ENCODE results near the gene LETMD1. TPM values are rescaled to one million over a fixed set of nuclear protein-coding genes. Genes with fewer than 3 reads are reported as not detected.

LETMD1 gene, protein sequence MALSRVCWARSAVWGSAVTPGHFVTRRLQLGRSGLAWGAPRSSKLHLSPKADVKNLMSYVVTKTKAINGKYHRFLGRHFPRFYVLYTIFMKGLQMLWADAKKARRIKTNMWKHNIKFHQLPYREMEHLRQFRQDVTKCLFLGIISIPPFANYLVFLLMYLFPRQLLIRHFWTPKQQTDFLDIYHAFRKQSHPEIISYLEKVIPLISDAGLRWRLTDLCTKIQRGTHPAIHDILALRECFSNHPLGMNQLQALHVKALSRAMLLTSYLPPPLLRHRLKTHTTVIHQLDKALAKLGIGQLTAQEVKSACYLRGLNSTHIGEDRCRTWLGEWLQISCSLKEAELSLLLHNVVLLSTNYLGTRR
- total RNA-seq (2022; extraction: Qiagen RNA extraction): 20.1 to 25.9 TPM (median 23.9 TPM) in 5 replicates

DNA sequence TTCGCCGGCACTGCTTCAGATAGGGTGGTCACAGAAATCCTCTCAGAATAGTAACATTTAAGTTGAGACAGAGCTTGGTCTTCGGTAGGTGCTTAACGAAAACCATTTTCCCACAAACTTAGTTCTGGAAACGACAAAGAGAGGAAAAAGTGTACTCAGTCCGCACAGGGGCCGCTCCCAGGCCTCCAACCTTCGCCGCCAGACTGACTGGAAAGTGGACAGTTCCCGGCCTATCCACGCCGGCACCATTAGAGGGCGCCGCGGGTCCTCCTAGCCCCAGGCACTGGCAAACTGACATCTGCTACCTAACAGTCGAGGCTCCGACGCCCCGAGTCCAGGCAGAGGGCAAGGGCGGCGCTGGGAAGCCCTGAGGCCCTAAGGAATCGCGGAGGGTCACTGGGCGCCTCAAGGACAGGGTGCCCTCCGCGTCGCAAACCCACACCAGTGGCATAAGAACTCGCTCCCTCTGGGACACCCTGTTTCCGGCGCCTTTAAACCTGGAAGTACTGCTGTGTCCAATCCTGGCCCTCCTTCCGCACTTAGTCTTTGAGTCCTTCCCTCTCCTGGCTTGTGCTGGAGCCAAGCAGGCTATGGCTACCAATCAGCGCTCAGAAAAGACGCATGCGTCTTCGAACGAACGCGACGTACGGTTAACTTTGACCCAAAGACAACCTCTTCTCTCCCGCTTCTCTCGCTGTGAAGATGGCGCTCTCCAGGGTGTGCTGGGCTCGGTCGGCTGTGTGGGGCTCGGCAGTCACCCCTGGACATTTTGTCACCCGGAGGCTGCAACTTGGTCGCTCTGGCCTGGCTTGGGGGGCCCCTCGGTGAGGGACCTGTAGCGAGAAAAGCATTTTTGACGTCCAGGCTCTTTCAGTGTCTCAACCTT, at the start of gene LETMD1:
Gene LETMD1 (plus strand): TSS at position 673 of the 886 bp plus-strand sequence. CDS start 30 bp downstream, at position 703.

GRCh38 chr12:51025836-51026638, 22.1 kb upstream of the LETMD1 start, which contains the start of gene SLC11A2:
SLC11A2 (minus strand) TSS chr12:51026384; CDS start chr12:51010728, 15,656 bp downstream.

GRCh38 chr12:51083126-51083833, 35.2 kb downstream of the LETMD1 start, which contains the start of gene CSRNP2:
CSRNP2 (minus strand) TSS chr12:51083596; CDS start chr12:51076561, 7,035 bp downstream.

Other genes starting within 250 kb of the LETMD1 start
- gene TMPRSS12, start 205.4 kb upstream of the LETMD1 start, total RNA-seq (2022; extraction: Qiagen RNA extraction): not detected in 5 replicates
- gene HIGD1C, start 95.8 kb upstream of the LETMD1 start, total RNA-seq (2022; extraction: Qiagen RNA extraction): not detected in 5 replicates
- 17.7 to 23.4 TPM (median 21.0 TPM) in 5 replicates for gene SLC11A2, start 21.9 kb upstream of the LETMD1 start, total RNA-seq (2022; extraction: Qiagen RNA extraction)
- 11.0 to 13.9 TPM (median 12.8 TPM) in 5 replicates for gene CSRNP2, start 35.3 kb downstream of the LETMD1 start, total RNA-seq (2022; extraction: Qiagen RNA extraction)
- gene TFCP2, start 124.8 kb downstream of the LETMD1 start, total RNA-seq (2022; extraction: Qiagen RNA extraction): 17.1 to 20.8 TPM (median 18.9 TPM) in 5 replicates
- 1.0 to 3.4 TPM (median 1.6 TPM) in 5 replicates for gene POU6F1, start 169.7 kb downstream of the LETMD1 start, total RNA-seq (2022; extraction: Qiagen RNA extraction)
- 319 to 364 TPM (median 325 TPM) in 5 replicates for gene DAZAP2, start 190.5 kb downstream of the LETMD1 start, total RNA-seq (2022; extraction: Qiagen RNA extraction)
- 25.3 to 26.0 TPM (median 25.8 TPM) in 5 replicates for gene SMAGP, start 222.1 kb downstream of the LETMD1 start, total RNA-seq (2022; extraction: Qiagen RNA extraction)

Data from A549 treated with Mapracorat at 1 μM for 4 hours (cell line).